Measurements from ENCODE around the gene ARSA.

The ARSA gene

GRCh38 chr22:50604256-50605001 is 23.5 kb downstream of the ARSA start:
- no peak for DNase-seq (ENCODE audit: low read depth in 2 of 2)

GRCh38 chr22:50603511-50604255 is 24.3 kb downstream of the ARSA start:
- no peak for DNase-seq (ENCODE audit: low read depth in 2 of 2)

GRCh38 chr22:50602338-50602700 is 25.6 kb downstream of the ARSA start:
- DNase-seq (ENCODE audit: low read depth in 2 of 2) = no peak

DNA sequence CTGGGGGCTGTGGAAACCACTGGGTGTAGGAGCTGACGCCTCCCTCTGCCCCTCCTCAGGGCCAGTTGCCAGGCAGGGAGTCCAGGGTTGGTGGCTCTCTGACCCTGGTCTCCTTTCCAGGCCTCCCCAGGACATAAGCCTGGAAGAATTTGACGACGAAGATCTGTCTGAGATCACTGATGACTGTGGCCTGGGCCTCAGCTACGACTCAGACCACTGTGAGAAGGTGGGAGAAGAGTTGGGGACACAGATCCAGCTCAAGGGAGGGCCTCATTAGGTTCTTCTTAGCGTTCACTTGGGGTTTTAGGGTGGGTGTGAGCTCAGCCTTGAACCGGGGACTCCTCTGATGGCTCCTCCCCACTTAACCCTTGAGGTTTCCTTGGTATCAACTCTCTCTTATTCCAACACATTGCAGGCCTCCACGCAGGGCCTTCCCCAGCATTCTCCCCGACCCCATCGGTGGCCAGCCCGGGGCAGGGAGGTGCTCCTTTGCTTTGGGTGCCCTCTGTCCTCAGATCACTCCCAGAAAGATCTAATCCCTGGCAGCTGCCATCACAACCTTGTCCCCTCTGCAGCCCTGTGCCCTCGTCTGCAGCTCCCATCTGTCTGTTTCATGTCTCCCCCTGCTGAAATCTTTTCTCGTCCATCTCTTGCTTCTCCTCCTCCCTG is 26.1 kb downstream of the ARSA start:
- no peak for DNase-seq (ENCODE audit: low read depth in 2 of 2)

DNA sequence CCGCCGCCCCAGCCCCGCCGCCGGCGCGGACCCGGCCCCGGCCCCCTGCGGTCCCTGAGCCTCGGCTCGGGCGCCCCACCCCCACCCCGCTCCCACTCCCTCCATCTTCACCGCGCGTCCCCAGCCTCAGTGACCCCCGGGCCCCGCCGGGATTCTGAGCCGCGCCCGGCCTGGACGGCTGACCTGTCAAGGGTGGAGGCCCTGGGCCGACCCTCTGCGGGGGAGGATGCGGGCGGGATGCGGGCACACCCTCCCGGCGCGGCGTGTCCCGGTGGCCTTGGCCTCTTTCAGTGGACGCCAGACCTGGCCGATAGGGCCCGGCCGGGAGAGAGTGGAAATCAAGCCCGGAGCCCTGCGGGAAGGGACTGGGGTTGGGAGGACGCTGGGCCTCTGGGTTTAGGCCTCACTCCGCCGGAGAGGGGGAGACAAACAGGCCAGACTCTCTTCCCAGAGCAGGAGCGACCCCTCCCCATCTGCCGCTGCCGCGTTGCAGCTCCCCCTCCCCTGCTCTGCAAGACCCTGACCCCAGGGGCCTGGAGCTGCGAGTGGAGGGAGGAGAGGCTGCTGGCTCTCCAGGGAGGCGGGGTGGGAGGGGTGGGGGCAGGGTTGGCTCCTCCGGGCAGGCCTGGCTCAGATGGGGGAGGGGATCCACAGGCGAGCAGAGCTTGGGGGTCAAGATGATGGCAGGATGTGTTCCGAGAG is 26.8 kb downstream of the ARSA start:
- DNase-seq (ENCODE audit: low read depth in 2 of 2) = no peak

GRCh38 chr22:50600538-50600937 is 27.4 kb downstream of the ARSA start, which contains the start of gene MAPK8IP2:
TSS of gene MAPK8IP2 (plus strand) at chr22:50600793. CDS start at chr22:50600819, 26 bp downstream.
- no peak for DNase-seq (ENCODE audit: low read depth in 2 of 2)

DNA sequence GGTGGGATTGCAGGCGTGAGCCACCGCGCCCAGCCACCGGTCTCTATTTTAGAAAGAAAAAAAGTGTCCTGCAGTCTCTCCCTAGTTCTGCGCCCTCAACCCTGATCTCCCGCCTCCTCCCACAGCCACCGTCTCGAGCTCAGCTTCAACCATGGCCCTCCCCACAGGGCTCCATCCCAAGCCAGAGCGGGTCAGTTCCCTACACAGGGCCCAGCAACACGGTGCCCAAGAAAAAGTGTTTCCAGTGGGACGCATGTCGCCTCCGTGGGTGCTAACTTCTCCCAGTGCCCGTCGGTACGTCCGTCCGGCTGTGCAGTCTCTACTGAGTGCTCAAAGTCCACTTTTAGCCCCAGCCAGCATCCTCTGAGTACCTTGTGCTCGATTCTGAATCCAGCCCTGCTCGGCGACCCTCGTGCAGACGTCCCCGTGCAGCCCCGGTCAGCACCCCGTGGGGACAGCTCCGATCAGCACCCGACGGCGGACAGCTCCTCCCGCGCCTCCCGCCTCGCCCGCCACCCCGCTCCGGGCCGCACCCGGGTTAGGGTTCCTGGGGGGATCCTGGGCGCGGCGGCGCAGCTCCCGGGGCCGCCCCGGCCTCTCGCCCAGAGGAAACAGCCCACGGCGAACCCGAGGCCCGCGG is 28.0 kb downstream of the ARSA start:
- no peak for DNase-seq (ENCODE audit: low read depth in 2 of 2)

- DNase-seq (ENCODE audit: low read depth in 2 of 2) = no peak
These were observed 30.9 kb downstream of the ARSA start for GRCh38 chr22:50597097-50597496.

DNA sequence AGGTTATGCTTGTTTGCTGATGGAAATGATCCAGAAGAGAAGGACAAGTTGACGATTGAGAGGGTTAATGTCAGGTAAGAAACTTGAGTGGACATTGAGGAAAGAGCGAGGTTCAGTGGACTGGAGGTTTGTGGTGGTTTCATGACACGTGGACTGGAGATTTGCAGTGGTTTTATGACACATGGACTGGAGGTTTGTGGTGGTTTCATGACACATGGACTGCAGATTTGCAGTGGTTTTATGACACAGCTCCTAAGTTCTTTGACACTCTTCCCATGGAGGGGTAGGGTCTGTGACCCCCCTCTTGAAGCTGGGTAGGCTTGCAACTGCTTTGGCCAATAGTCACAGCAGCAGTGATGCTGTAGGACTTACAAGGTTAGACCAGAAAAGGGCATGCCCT is 32.8 kb downstream of the ARSA start:
- no peak for DNase-seq (ENCODE audit: low read depth in 2 of 2)

GRCh38 chr22:50587407-50587806 is 40.5 kb downstream of the ARSA start:
- no peak for DNase-seq (ENCODE audit: low read depth in 2 of 2)

- DNase-seq (ENCODE audit: low read depth in 2 of 2) = no peak
These were observed 41.5 kb downstream of the ARSA start for GRCh38 chr22:50586416-50586815.

GRCh38 chr22:50585781-50586180 is 42.2 kb downstream of the ARSA start:
- DNase-seq (ENCODE audit: low read depth in 2 of 2) = no peak

DNA sequence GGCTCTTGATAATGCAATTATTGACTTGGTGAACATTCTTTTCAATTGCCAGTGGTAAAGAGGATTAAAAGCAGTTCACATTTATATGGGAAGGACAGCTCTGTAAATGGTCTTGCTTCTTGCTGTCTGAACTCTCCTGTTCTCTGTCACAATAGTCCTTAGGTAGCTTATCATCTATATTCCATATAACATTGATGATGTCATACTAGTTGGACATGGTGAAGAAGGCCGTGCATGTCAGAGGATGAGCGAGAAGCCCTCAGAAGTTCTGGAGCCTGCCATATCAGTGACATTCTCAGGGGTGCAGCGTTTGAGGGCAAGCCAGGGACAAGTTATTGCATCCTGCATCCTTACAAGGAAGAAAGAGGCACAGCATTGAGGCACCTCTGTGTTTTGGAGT is 42.7 kb downstream of the ARSA start:
- no peak for DNase-seq (ENCODE audit: low read depth in 2 of 2)

DNA sequence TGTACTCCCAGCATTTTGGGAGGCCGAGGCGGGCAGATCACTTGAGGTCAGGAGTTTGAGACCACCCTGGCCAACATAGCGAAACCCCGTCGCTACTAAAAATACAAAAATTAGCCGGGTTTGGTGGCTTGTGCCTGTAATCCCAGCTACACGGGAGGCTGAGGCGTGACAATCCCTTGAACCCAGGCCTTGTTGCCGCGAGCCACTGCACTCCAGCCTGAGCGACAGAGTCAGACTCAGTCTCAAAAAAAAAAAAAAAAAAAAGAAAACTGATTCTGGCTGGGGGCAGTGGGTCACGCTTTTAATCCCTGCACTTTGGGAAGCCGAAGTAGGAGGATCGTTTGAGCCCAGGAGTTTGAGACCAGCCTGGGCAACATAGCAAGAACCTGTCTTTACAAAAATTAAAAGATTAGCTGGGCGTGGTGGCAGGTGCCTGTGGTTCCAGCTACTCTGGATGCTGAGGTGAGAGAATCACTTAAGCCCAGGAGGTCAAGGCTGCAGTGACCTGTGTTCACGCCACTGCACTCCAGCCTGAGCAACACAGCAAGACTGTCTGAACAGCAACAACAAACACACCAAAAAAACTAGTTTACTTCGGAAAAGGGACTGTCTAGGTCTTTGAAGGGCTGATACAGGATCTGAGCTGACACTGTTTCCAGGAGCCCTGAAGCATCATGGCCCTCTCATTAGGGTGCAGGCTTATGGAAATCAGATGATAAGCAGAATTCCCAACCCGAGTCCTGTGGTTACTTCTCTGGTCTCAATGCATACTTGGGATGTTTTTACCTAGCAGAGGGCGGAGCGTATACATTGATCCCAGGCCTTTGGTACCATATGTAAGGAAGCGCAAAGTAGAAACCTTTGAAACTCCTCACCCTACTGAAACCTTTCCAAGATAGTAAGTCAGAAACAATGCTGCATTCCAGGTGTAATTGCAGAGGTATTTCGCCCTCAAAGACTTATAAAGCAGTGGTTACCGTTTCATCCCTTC is 43.6 kb downstream of the ARSA start:
- DNase-seq (ENCODE audit: low read depth in 2 of 2) = no peak

DNA sequence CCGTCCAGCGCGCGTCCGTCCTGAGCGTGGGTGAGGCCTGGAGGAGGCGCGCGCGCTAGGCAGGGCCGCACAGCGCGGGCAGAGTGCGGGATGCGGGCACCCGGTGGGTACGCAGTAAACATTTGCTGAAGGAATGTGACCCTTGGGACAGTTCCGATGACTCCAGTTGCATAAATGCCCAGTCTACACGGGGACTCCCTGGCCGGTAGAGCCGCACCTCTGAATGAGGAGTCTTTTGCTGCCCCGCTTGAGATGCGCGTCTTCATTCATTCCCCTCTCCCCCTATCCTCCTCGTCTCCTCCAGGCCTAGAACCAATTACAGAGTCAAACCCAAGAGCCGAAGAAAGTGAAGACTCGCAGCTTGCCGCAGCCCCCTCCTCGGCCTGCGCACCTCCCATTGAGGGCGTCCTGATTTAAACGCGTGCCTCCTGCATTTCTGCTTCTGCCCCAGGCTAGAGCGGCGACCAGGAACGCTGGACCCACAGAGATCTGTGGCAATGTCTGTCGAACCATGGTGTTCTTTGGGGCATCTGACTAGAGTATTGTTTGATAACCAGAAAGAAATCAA is 44.6 kb downstream of the ARSA start:
- no peak for DNase-seq (ENCODE audit: low read depth in 2 of 2)

GRCh38 chr22:50582493-50583293 is 45.3 kb downstream of the ARSA start, which contains the start of gene CHKB:
TSS of gene CHKB (minus strand) at chr22:50582849. CDS start at chr22:50582781, 68 bp downstream.
- peak; percentile 94 to 95 for DNase-seq (ENCODE audit: low read depth in 2 of 2)

DNA sequence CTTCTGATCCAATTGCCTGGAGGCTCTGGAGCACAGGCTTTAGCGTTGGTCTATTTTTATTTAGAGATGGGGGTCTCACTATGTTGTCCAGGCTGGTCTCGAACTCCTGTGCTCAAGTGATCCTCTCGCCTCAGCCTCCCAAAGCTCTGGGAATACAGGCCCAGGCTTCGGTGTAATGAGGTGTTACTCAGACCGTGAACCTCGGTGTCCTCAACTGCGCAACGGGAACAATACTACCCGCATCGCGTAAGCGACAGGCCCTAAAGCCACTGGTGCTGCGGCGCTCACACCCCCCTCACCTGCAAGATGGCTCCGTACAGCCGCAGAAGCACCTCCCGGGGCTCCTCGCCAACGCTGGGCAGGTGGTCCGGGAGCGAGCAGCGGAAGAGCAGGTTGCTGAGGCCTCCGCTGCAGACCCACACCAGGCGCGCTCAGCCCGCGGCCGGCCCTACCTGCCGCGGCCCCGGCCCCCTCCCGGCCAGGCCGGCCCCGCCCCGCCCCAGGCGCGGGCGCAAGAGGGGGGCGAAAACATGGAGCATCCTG is 45.9 kb downstream of the ARSA start:
- DNase-seq (ENCODE audit: low read depth in 2 of 2) = no peak

GRCh38 chr22:50581031-50581949 is 46.7 kb downstream of the ARSA start:
- no peak for DNase-seq (ENCODE audit: low read depth in 2 of 2)
